ENCODE measurements around the gene MAEA.

- no peak for TF ChIP-seq ZNF274 (IDR thresholded peaks at IDR 0.05; ENCODE audit: low read depth, low read length)
- no peak for TF ChIP-seq YY1 (IDR thresholded peaks at IDR 0.05; ENCODE audit: insufficient read depth, insufficient read length)
Measured at GRCh38 chr4:1366371-1367229, 76.9 kb downstream of the MAEA start.
